Esophagus mucosa (tissue), 1 donor: Measurements from ENCODE around the gene PLD6. TPM values are rescaled to one million over a fixed set of nuclear protein-coding genes. Genes with fewer than 3 reads are reported as not detected.

Experiments used
- ATAC-seq: fragments of 200-7000 bp; cut with Tn5 transposase; one replicate; pipeline ENCODE4 v1.9.1; 2020
- total RNA-seq: library from RNA; stranded (reverse); gene quantifications from one replicate; pipeline ENCODE4 v1.2.4, GENCODE V29; 2023
- donor health status: DM: yes; HTN: yes; CAD: no.

The PLD6 gene
- total RNA-seq, 1 donor from 2014 or later: 0.44 TPM

GRCh38 chr17:17226451-17227265, 20.5 kb upstream of the PLD6 start:
- ATAC-seq: no peak

DNA sequence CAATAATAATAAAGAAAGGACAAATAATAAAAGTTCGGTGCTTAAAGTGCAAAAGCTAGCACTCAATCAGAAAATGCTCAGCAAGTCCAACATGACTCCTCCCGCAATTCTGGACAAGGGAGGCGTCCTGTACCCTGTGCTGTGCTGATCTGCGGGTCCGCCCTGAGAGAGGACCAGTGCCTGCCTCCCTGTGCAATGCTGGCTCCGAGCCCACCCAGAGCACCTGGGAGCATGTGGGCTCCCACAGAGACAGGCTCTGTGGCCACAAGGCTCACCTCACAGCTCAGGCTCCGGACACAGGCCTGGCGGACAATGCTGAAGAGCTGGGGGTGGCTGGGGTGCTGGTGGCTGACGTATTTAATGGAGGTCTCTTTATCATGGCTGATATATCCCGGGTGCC, 19.8 kb upstream of the PLD6 start:
- no peak for ATAC-seq

GRCh38 chr17:17224137-17224536, 18.0 kb upstream of the PLD6 start:
- no peak for ATAC-seq

GRCh38 chr17:17223736-17224135, 17.6 kb upstream of the PLD6 start:
- no peak for ATAC-seq

GRCh38 chr17:17221329-17221728, 15.2 kb upstream of the PLD6 start:
- ATAC-seq: no peak

DNA sequence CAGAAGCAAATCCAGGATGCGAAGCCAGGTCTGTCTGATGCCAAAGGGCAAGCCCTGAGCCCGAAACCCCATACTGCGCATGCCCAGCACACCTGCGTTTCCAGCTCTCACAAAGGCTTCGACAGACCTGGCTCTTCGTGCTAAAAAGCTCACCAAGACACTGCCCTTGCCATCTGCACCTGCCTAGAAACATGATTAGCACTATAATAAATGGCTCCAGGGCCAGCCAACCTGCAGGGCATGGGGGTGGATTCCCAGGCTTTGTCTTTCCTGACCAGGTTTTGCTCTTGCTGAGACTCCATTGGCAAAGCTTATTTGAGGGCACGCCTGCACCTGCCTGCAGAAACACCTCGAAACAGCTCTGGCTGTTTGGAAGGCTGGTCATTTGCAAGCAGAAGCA, 14.4 kb upstream of the PLD6 start:
- ATAC-seq: peak; percentile 17

- no peak for ATAC-seq
Measured at GRCh38 chr17:17217995-17218394, 11.9 kb upstream of the PLD6 start.

GRCh38 chr17:17216776-17217175, 10.6 kb upstream of the PLD6 start:
- no peak for ATAC-seq

DNA sequence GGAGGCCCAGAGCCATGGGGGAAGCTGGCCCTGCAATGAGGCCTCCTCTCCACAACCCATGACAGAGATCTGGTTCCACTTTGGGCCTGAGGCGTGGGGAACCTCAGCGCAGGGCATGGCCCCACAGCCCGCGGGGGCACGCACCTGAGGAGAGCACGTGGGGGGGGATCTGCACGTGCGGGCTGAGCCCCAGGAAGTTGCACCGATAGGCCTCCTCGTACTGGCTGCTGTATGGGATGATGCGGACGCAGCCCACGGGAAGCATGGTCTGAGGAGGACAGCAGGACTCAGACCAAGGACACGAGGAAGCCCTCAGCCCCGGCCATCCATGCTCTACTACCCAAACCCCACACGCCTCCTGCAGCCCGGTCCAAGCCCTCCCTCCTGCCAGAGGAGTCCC, 10.1 kb upstream of the PLD6 start:
- no peak for ATAC-seq

- ATAC-seq: no peak
Measured at GRCh38 chr17:17215575-17215974, 9.4 kb upstream of the PLD6 start.

GRCh38 chr17:17214646-17215436, 8.7 kb upstream of the PLD6 start:
- ATAC-seq: no peak

DNA sequence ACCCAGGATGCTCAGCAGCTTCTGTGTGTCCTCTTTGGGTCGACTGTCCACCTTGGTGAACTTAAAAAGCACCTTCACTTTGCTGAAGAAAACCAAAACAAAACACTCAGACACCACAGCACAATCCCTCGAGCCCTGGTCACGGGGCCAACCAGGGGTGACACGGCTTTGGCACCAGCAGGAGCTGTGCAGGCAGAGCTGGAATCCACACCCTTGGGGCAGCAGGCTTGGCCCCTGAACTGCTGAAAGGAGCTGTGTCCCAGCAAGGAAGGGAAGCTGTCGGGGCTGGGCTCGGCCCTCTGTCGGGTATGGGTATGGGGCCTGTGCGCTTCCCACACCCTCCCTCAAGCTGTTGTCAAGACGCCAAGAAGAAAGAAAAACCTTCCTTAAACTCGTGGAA, 7.6 kb upstream of the PLD6 start:
- ATAC-seq: no peak

- no peak for ATAC-seq
Measured at GRCh38 chr17:17207998-17208397, 1.9 kb upstream of the PLD6 start.

GRCh38 chr17:17206913-17207335, 791 bp upstream of the PLD6 start:
- ATAC-seq: no peak

DNA sequence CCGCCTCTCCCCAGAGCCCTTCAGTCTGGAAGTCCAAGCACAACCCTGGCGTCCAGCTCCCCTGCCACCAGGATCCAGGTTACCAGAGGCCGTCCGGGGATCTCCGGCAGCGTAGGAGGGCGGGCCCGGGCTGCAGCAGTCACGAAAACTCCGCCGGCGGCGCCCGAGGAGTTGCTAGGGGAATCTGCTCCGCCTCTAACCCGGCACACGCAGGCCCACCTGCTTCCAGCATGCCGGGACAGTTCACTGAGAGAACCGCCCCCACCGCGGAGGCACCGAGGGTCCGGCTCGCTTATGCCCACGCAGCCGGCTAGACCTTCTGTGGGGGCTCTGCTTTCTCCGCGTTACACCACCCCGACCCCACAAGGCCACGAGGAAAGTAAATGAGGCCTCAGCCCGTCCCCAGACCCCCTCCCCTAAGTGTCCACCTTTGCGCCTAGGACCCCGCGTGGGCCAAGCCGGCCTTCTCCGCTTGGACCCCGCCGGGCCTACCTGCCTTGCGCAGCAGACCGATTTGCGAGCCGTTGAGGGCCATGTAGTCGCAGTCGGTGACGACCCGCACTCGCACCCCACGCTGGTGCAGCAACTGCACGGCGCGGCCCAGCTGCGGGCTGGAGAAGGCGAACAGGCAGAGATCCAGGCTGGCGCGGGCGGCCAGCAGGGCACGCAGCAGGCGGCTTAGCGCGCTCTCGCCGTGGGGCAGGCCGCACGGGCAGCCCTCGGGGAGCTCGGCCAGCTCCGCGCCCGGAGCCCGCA, 587 bp downstream of the PLD6 start:
- peak; percentile 49 for ATAC-seq

DNA sequence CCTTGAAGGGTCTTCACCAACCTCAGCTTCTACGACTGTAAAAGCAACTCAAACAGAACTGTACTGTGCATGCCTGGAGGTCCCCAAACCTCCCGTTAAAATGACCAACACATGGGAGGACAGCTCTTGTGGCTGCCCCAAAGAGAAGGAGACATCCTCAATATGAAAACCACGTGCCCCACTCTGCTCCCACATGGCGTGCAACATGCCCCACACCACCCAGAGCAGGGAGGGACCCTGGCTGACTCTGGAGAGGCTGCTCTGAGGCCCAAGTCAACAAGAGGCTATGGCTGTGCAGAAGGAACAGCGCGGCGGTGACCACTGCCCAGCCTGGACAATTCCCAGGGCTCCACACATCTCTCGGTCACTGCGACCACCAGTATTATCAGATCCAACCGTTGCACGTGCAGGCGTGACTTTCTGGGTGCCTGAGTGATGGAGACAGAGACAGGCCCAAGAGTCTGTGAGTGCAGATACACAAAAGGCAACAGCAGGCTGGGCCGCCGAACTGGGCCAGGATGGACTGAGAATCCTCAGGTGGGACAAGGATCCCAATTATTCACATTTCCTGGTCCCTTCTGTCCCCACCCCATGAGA, 1.4 kb downstream of the PLD6 start:
- no peak for ATAC-seq

DNA sequence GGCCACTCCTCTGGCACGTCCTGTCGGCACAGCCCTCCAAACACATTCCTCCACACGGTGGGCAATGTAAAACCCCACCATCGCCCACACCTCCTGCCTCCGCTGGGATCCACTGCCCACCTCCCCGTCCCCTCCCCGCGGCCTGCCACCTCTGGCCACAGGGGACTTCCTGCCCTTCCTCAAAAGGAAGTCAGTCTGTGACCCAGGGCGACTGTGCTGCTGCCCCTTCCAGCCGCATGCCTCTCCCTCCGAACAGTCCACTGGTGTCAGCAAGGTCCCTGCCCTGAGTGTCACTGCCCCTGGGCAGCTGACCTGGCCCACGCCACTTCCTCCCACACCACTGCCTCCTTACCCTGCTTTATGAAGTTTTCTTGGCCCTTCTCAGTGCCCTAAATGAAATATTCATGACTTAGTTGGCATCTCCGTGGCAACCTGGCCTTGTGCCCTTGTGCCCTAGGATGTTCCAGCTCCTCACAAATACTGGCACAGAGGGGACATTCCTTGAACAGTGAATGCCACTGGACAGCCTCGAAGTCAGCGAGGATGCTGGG, 2.0 kb downstream of the PLD6 start:
- no peak for ATAC-seq

GRCh38 chr17:17203173-17203730, 2.9 kb downstream of the PLD6 start:
- ATAC-seq: no peak

GRCh38 chr17:17201907-17202306, 4.2 kb downstream of the PLD6 start:
- no peak for ATAC-seq

DNA sequence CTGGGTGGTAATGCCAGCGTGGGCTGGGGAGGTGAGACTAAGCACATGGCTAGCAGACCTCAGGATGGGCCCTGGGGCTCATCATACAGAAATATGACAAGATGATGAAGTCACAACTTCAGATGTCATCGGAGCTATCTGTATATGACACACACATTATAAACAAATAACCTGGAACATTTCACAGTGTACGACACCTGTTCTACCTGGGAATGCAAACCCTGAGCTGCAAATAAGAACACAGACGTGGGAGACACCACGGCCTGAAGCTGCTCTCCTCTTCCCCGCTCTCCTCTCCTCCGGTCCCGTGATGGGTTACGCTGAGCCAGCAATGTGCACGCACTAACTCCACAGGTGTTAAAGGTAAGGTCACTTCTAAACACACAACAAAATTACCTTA, 4.9 kb downstream of the PLD6 start:
- ATAC-seq: no peak

DNA sequence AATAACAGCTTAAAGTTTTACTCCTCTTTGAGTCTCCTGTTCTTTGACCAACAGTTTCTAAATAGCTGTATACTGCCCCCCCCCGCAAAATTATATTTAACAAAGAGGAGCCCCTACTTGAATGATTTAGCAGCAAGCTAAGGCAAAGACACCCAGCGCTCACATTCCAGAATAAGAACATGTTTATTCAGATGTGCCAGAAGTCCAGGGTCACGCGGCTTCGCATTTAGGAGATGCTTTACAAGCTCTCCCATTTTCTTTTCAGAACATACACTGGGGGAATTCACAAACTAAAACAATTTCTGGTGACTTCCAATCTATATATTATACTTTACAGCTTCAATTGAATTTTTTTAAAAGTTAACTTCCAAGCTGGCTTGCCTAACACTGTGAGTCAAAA, 5.3 kb downstream of the PLD6 start:
- ATAC-seq: no peak

DNA sequence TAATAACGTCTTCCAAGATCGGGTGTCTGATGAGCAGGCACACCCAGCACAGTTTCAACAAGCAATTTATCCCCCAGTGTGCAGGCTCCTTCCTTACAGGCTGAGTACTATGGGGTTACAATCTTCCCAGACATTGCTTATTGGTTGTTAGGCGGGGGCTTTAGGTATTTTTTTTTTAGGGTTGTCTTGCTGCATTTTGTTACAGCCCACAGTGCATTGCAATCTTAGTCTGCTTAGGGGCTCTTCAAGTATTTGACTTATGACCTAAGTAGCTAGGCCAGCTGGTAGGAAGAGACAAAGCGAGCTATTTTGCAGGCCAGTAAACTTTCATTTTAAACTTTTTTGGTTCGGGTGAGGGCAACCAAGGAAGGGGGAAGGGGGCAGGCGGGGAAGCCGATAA, 5.8 kb downstream of the PLD6 start:
- no peak for ATAC-seq
